ENCODE data around the gene CARS2.
"Not testable (repeated sequence)": the region's sequence is repeated elsewhere in the genome, so short reads cannot be mapped to it uniquely, and the experiment has no call there.

Gene CARS2, protein sequence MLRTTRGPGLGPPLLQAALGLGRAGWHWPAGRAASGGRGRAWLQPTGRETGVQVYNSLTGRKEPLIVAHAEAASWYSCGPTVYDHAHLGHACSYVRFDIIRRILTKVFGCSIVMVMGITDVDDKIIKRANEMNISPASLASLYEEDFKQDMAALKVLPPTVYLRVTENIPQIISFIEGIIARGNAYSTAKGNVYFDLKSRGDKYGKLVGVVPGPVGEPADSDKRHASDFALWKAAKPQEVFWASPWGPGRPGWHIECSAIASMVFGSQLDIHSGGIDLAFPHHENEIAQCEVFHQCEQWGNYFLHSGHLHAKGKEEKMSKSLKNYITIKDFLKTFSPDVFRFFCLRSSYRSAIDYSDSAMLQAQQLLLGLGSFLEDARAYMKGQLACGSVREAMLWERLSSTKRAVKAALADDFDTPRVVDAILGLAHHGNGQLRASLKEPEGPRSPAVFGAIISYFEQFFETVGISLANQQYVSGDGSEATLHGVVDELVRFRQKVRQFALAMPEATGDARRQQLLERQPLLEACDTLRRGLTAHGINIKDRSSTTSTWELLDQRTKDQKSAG

DNA sequence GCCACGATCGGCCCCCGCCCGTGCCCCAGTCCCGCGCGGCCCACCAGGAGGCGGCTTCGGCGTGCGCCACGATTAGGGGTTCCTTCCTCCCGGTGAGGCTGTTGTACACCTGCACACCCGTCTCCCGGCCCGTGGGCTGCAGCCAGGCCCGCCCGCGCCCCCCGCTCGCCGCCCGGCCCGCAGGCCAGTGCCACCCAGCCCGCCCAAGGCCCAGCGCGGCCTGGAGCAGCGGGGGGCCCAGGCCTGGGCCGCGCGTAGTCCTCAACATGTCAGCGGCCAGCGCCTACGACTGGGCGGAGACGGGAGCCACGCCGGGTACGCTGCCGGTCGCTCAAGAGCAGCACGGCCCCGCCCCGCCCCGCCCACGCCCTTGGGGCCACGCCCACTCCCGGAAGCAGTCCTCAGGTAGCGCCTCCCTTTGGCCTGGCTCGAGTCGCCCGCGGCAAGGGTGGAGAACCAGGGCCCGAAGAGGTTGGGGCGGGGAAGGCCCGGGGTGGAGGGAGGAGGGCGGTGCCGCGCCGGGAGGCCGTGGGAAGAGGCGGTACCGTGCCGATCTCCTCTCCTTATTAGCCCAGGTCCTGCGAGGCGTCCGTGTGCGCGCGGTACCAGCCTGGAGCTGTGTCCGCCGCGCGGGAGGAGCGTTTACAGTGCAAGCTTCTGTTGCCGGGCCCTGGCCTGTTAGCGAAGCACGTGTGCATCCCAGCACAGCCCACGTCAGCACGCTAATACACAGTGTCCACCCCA, at the start of gene CARS2:
Gene CARS2 (minus strand): TSS at position 291 of the 744 bp plus-strand sequence. CDS start 23 bp downstream, at position 268.
- peak; percentile 42 for DNase-seq (ENCODE audit: low read depth)

DNA sequence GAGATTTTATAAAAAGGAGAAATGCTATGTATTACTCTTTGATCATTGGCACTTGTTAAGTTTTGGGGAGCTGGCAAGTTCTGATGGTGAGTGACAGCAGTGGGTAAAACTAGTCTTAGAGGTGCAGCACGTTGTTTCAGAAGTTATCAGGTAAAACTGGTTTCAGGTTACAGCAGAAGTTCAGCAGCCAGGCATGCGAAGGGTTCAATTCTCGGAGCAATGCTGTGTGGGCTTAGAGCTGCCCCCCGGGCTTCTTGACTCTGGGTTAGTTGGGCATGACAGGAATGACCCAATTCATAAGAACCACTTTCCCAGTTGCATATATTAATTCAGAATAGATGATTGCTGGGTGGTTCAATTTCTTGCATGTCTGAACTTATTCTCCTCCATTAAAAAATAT, 42.4 kb upstream of the CARS2 start:
- DNase-seq (ENCODE audit: low read depth), result no peak

DNA sequence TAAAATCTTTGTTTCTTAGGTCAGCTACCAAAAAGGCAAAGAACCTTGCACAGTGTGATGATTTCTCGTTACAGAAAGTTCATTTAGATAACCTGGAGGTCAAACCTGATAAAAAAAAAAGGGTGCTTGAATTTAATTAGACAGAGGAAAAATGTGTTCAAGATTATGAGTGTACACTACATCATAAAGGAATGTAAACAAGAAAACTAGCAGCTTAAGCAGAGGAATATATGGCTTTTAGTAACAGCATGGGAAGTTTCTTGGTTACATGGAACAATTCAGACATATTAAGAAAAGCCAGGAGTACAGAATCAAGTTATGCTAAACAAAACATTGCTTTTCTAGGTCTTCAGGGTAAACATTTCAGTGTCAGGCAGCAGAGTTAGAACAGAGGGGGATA, 40.5 kb upstream of the CARS2 start:
- no peak for DNase-seq (ENCODE audit: low read depth)

DNA sequence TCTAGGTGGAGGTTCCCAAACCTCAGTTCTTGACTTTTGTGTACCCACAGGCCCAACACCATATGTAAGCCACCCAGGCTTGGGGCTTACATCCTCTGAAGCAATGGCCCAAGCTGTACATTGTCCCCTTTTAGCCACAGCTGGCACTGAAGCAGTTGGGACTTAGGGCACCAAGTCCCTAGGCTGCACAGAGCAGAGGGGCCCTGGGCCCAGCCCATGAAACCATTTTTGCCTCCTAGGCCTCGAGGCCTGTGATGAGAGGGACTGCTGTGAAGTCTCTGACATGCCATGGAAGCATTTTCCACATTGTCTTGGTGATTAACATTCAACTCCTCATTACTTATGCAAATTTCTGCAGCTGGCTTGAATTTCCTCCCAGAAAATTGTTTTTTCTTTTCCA, 37.8 kb upstream of the CARS2 start:
- no peak for DNase-seq (ENCODE audit: low read depth)

DNA sequence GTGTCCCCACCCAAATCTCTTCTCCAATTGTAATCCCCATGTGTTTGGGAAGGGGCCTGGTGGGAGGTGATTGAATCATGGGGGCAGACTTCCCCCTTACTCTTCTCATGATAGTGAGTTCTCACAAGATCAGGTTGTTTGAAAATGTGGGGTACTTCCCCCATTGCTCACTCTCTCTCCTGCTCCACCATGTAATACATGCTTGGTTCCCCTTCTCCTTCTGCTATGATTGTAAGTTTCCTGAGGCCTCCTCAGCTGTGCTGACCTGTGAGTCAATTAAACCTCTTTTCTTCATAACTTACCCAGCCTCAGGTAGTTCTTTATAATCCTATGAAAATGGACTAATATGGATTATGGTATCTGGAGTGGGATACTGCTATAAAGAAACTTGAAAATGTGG, 31.6 kb upstream of the CARS2 start:
- DNase-seq (ENCODE audit: low read depth), result no peak

DNA sequence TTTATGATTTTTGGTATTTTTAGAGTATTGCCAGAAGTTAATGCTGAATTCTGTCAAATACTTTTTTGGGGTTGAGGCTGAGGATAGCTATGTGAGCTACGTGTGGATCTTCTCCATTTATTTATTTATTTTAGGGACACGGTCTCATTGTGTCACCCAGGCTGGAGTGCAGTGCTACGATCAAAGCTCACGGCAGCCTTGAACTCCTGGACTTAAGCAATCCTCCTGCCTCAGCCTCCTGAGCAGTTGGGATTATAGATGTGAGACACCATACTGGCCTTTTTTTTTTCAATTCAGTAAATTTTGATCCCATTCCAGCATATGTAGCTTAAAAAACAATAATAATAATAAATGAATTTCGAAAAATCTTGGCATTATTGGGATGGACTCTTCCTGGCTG, 28.6 kb upstream of the CARS2 start:
- no peak for DNase-seq (ENCODE audit: low read depth)

DNA sequence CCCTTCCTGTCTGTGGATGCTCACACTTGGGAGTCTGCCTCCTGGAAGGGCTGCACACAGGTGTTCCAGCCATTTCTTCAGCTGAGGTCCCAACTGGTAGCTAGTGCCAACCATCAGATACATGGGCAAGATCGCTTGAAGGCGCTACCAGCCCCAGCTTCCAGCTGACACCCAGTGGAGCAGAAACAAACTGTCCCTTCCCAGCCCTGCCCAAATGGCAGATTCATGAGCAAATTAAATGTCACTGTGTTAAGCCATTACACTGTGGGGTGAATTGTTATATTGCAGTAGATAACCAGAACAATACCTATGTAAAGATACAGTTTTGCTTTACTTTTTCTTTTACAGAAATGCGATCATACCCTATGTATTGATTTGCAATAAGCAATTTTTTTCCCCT, 25.2 kb upstream of the CARS2 start:
- DNase-seq (ENCODE audit: low read depth), result no peak

DNA sequence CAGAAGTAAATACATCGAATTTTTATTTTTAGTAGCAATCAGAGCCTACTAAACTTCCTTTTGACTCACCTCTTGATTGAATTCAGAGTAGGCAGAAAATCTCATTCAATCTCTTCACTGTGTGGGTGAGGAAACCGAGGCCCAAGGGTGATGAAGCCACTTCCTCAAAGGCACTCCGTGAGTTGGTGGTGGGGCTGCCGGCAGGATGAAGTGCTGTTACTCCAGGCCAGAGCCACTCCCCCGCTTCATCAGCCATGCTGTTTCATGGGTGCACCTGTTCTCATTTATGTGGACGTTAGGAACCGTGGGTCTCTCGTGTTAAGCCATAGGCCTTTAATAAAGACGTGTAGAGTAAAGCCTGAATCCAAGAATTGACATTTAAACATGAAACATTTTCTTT, 20.8 kb upstream of the CARS2 start:
- DNase-seq (ENCODE audit: low read depth), result no peak

DNA sequence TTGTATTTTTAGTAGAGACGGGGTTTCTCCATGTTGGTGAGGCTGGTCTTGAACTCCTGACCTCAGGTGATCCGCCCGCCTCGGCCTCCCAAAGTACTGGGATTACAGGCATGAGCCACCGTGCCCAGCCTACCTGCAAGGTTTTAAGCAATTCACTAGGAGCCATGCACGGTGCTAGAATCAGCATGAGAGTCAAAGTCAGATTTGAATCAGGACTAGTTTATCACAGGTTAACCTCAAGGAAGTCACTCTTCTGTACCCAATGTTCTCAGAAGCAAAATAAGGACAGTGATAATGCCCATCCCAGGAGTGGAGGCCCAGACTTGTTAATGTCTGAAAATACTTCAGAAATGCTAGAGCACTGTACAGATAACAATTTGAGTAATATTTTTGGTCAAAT, 20.2 kb upstream of the CARS2 start:
- DNase-seq (ENCODE audit: low read depth), result not testable (repeated sequence)

DNA sequence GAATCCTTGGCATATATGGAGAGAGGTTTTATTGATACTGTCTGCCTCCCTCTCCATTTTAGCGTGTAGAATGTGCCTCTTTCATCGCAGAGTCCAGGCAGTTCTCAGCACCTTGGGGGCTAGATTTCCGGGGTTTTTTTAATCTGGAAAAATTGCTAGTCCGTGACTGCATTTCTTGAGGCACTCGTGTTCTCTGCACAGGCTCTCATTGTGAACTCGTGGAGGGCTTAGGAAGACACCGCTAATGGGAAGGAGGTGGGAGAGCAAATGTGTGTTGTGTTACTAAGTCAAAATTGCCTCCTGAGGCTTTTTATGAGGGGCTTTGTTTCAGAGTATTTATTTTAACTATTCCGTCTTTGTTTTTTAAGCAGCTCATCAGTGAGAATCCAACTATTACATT, 17.7 kb upstream of the CARS2 start:
- DNase-seq (ENCODE audit: low read depth), result no peak

DNA sequence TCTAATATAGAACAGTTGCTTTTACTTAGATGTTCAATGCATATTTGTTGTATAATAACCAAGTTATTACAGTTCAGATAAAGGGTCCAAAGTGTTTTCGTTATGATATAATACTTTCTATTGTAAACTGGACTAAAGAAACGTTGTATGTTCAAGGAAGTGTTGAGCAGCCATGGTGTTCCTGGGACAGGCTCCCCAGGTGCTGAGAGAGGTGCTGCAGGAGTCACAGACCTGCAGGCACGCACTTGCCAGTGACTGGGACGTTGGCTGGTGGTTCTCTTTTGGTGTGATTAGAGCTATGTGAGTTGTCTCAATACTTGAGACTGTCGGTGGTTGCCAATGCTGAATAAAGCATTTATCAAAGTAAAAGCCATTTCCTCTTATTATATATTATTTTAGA, 17.1 kb upstream of the CARS2 start:
- DNase-seq (ENCODE audit: low read depth), result no peak

DNA sequence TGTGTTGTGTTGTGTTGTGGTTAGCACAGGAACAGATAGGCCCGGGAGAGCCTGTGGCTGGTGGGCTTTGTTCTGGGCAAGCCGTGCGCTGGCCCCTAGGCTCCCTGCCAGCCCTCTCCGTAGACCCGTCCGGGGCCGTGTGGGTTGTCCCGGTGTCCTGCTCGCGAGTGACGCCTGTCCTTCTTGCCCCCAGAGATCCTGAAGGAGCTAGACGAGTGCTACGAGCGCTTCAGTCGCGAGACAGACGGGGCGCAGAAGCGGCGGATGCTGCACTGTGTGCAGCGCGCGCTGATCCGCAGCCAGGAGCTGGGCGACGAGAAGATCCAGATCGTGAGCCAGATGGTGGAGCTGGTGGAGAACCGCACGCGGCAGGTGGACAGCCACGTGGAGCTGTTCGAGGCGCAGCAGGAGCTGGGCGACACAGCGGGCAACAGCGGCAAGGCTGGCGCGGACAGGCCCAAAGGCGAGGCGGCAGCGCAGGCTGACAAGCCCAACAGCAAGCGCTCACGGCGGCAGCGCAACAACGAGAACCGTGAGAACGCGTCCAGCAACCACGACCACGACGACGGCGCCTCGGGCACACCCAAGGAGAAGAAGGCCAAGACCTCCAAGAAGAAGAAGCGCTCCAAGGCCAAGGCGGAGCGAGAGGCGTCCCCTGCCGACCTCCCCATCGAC, 13.3 kb upstream of the CARS2 start:
- no peak for DNase-seq (ENCODE audit: low read depth)

DNA sequence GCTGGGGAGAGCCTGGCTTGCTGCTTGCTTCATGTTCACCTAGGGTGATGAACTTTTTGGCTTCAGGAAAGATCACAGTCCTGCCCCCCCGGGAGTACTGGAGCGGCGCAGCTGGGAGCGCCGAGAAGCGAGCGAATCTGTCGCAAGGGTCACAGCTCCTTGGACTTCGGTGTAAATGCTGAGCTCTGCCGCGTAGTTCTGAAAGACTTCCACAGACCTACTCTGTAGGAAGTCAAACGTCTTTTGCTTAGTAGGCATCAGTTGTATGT, 10.3 kb upstream of the CARS2 start:
- DNase-seq (ENCODE audit: low read depth), result no peak

DNA sequence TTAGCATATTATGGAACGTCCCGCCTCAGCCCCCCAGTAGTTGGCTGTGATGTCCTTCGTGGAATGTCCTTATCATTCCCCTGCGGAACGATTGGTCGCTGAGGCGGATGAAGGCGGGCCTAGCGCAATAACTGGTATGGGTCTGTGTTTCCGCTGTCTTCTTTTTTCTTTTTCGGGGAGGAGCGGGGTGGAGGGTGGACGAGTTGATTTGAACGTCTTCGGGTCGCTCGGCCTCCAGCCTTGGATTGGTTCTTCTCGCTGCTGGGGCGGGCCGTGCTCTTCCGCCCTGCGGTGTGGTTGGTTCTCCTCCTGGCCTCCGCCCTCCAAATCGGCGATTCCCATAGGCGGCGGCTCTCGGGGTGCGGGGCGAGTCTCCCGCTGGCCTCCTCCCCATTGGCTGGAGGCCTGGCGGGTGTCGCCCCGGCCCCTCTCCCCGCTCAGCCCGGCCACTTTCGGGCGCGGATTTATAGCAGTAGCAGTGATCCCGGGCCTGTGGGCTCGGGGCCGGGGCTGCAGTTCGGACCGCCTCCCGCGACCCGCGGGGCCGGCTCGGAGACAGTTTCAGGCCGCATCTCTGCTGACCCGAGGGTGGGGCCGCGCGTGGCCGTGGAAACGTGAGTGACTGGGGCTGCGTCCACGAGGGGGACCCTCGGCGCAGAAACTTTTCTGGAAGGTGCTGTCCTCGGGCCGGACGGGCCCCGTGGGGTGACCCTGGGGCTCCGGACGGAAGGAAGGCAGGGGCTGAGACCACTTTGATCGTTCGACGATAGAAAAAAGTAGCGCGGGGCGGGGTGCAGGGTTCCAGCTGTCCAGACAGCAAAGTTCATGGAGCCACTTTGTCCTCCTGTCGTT, 9.7 kb upstream of the CARS2 start:
- DNase-seq (ENCODE audit: low read depth), result peak; percentile 86

DNA sequence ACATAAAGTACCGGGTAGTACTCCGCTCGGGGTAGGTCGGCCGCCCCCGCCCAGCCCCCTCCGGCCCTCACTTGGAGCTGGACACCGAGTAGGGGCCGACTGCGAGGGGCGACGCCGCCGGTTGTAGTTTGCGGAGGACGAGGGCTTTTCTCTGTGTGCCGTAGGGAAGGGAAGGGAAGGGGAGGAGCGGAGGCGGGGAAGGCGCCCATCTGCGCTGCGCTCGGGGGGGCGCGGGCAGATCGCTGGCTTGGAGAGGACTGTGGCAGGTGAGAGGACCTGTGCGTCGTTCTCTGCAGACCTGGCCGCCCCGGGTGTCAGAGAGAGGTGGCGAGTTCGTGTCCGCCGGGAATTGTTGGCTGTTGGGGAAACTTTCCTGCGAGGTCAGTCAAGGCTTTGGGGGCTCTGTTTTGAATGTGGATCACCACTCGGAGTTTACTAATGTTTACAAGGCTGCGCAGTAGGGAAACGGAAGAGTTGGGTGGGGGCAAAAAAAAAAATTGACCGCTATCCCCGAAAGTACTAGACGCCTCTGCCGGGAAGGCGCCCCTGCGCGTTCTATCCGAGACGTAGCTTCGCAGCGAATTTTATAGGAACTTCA, 9.0 kb upstream of the CARS2 start:
- DNase-seq (ENCODE audit: low read depth), result no peak

DNA sequence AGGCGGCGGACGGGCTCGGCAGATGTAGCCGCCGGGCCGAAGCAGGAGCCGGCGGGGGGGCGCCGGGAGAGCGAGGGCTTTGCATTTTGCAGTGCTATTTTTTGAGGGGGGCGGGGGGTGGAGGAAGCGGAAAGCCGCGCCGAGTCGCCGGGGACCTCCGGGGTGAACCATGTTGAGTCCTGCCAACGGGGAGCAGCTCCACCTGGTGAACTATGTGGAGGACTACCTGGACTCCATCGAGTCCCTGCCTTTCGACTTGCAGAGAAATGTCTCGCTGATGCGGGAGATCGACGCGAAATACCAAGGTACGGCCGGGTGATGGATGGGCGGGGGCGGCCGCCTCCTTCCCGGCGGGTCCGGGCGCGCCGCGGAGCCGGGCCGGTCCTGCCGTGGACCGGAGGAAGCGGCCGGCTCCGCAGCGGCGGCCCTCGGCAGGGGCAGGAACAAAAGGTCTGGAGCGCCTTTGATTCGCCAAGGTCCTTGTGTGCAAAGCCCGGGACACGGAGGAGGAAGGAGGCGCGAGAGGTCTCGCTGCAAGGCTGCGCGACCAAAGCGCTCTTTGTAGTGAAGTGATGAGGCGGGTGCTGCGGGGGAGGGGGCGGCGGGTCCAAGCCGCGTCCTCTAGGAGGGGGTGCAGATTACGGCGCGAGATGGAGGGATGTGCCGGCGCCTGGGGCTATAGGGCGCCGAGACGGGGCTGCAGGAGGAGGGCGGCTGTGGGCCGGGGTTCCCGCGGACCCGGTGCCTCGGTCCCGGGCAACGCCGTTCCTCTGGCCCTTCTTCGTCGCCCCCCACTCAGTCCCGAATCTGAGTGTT, 8.3 kb upstream of the CARS2 start:
- no peak for DNase-seq (ENCODE audit: low read depth)

DNA sequence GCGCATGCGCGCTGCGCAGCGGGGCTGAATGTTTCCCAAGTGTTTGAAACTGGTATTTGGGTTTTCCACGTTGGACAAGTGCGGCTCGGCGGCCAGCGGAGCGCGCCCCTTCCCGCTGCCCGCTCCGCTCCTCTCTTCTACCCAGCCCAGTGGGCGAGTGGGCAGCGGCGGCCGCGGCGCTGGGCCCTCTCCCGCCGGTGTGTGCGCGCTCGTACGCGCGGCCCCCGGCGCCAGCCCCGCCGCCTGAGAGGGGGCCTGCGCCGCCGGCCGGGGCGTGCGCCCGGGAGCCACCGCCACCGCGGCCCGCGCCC, 7.7 kb upstream of the CARS2 start, which contains the start of gene ING1:
Gene ING1 (plus strand): TSS at position 59 of the 311 bp plus-strand sequence. CDS start 450 bp downstream, outside the sequence.
- DNase-seq (ENCODE audit: low read depth), result no peak

DNA sequence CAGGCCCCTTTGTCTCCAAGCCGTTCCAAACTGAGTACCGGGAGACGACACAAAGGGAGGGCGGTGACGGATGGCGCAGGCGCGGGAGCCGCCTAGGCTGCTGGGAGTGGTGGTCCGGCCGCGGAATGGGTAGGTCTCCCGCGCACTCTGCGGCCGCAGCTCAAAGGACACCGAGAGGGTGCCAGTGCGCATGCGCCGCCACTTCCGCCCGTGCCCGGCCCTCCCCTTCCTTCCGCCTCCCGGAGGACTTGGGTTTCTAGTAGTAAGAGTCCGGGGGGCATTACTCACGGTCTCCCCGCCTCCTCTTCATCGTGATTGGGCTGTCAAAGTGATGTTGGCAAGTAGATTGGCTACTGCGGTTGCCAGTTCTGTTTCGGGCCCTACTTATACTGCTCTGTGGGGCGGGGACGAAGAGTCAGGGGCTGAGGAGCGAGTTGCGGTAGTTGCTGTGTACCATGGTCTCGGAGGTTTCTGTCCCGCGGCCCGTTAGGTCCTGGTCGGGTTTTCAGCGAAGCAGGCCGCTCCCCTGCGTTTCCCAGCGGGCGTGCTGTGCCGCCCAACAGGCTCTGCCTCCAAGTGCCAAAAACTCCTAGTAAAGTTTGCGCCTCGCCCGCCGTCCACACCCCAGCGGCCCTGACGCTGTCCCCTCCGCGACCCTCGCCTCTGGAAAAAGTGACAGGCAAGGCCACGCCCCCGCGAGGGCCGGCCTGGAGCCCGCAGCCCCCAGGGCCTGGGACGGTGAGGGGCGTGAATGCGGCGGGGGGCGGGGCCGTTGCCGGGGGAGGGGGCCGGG, 7.1 kb upstream of the CARS2 start:
- DNase-seq (ENCODE audit: low read depth), result peak; percentile 88

DNA sequence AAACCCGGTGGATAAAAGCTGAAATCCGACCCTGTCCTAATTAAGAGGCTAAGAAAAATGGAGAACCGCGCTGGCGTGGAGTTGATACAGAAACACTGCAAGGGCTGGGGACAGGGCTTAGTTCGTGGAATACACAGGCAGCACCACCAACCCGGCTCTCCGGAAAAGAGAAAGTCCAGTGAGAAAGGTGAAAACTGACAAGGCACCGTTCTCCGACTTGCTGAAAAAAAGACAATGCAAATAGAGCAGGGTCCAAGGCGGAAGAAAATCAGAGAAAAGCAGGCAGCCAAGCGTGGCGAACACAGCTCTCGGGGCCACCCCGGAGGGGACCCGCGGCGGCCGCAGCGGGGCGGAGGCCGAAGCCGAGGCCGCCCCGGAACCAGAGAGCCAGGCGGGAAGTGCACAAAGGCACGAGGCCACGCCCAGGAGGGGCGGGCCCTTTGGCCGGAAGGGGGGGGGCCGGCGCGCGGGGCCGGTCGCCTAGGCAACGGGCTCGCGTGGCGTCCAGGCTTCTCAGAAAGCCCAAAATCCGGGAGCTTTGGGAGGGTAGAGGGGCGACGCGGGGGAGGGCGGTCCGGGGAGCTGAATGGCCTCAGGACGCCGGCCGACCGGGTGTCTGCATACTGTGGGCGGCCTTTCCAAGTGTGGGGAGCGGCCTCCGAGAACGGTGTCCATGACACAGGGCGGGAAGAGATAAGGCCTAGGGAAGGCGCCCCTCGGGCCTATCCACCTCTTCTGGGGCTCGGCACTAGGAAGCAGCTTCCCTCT, 6.3 kb upstream of the CARS2 start:
- no peak for DNase-seq (ENCODE audit: low read depth)

All from HS-5 (cell line).